Keratinocyte (primary cell): ENCODE results near the gene NEB. TPM values are rescaled to one million over a fixed set of nuclear protein-coding genes. Genes with fewer than 3 reads are reported as not detected.

Experiments used
- DNase-seq: peaks from one replicate; pipeline ENCODE4 v3.0.0-alpha.2; 2011; ENCODE audit warnings: low read depth, missing footprints, low spot score
- FAIRE-seq: peaks from 2 replicates; lab custom pipeline; 2011; peaks lifted over from hg19 to GRCh38; lab: Jason Lieb, UNC
- H2AFZ ChIP-seq: 2 replicates; pipeline ENCODE4 v1.6.0; 2012; ENCODE audit warnings: low read length, control low read depth, inconsistent platforms; ENCODE audit not compliant: control insufficient read depth
- H3K27ac ChIP-seq: 2 replicates; pipeline ENCODE4 v1.5.1; 2011; ENCODE audit warnings: low read length; ENCODE audit not compliant: control insufficient read depth, insufficient read depth
- H3K27me3 ChIP-seq: 3 replicates; pipeline ENCODE4 v1.6.0; 2011; ENCODE audit warnings: low read length; ENCODE audit not compliant: control insufficient read depth, insufficient read depth; ENCODE audit errors: extremely low read depth
- H3K36me3 ChIP-seq, 2 experiments: 2 replicates in 1 of 2; 3 replicates in 1 of 2; pipeline ENCODE4 v1.5.1; 2011; ENCODE audit warnings: low read length in 2 of 2, mild to moderate bottlenecking in 1 of 2; ENCODE audit not compliant: control insufficient read depth in 2 of 2, insufficient read depth in 2 of 2; ENCODE audit errors: extremely low read depth in 1 of 2
- H3K4me1 ChIP-seq: 3 replicates; pipeline ENCODE4 v1.5.1; 2011; ENCODE audit warnings: low read length; ENCODE audit not compliant: control insufficient read depth, insufficient read depth; ENCODE audit errors: extremely low read depth
- H3K4me2 ChIP-seq: 3 replicates; pipeline ENCODE4 v1.6.0; 2011; ENCODE audit warnings: low read depth, low read length; ENCODE audit not compliant: control insufficient read depth, insufficient read depth; ENCODE audit errors: extremely low read depth
- H3K4me3 ChIP-seq, 3 experiments: fragments of 200-600 bp in 1 of 3; sonication (generic) in 1 of 3; 2 replicates in 2 of 3; 3 replicates in 1 of 3; pipeline ENCODE4 v1.5.1; 2011 to 2016; ENCODE audit warnings: low read length in 3 of 3, mild to moderate bottlenecking in 3 of 3, control low read depth in 2 of 3, inconsistent platforms in 1 of 3, low read depth in 1 of 3, mixed read lengths in 1 of 3, mixed run types in 1 of 3, moderate library complexity in 1 of 3; ENCODE audit not compliant: control insufficient read depth in 2 of 3, insufficient read depth in 2 of 3; ENCODE audit errors: extremely low read depth in 1 of 3
- H3K79me2 ChIP-seq: 2 replicates; pipeline ENCODE4 v1.6.0; 2012; ENCODE audit warnings: low read length; ENCODE audit not compliant: control insufficient read depth, insufficient read depth
- H3K9ac ChIP-seq: 3 replicates; pipeline ENCODE4 v1.6.0; 2011; ENCODE audit warnings: low read length; ENCODE audit not compliant: control insufficient read depth, insufficient read depth; ENCODE audit errors: extremely low read depth
- H3K9me1 ChIP-seq: 3 replicates; pipeline ENCODE4 v1.6.0; 2011; ENCODE audit warnings: low read length; ENCODE audit not compliant: control insufficient read depth, insufficient read depth; ENCODE audit errors: extremely low read depth
- H3K9me3 ChIP-seq: 2 replicates; pipeline ENCODE4 v1.5.1; 2012; ENCODE audit warnings: low read depth, low read length; ENCODE audit not compliant: control insufficient read depth
- H4K20me1 ChIP-seq: 3 replicates; pipeline ENCODE4 v1.6.0; 2011; ENCODE audit warnings: low read length; ENCODE audit not compliant: control insufficient read depth, insufficient read depth; ENCODE audit errors: extremely low read depth
- CTCF ChIP-seq, 3 experiments: IDR thresholded peaks in 1 of 3; conservative IDR thresholded peaks in 1 of 3; optimal IDR thresholded peaks in 1 of 3; 2 replicates in 2 of 3; 3 replicates in 1 of 3; pipeline versions ENCODE3 to v1.5.1; 2011; ENCODE audit warnings: low read length in 3 of 3, mild to moderate bottlenecking in 3 of 3, moderate library complexity in 2 of 3, control low read depth in 1 of 3, inconsistent platforms in 1 of 3; ENCODE audit not compliant: insufficient read depth in 2 of 3; ENCODE audit errors: extremely low read depth in 1 of 3
- EZH2 ChIP-seq: IDR thresholded peaks from one replicate; pipeline ENCODE4 v1.6.1; 2012; ENCODE audit warnings: inconsistent platforms, mild to moderate bottlenecking, low read length, moderate library complexity
- dilution Hi-C: fragments of 300-500 bp; cut with MboI; formaldehyde crosslinking; loops from one replicate; pipeline ENCODE4 v1.7.0; 2020; ENCODE audit warnings: low sequenced_read_pairs; ENCODE audit not compliant: extremely low pct_ligation_motif_present
- polyA plus RNA-seq, 5 experiments: library from polyadenylated mRNA; depleted of rRNA in 3 of 5; stranded (reverse) in 3 of 5; stranded (forward) in 1 of 5; unstranded in 1 of 5; fragments of >200 nt; gene quantifications; 1 replicate in 1 of 5; 2 replicates in 3 of 5; 3 replicates in 1 of 5; pipeline versions ENCODE4 v1.2.1 to v1.2.3, GENCODE V29; 2011 to 2012; ENCODE audit warnings: missing spikeins in 2 of 5, low read depth in 1 of 5, low replicate concordance in 1 of 5

NEB gene
- polyA plus RNA-seq, 1 donor (not counting 4 experiments of a cell fraction or from before 2014, with no cell fraction given) = 0.67 TPM

GRCh38 chr2:151490276-151490675 lies 244.0 kb downstream of the NEB start:
- no peak for DNase-seq
- FAIRE-seq = no peak
- H3K27ac ChIP-seq = no peak overlapping the region
- no peak for TF ChIP-seq CTCF (optimal IDR thresholded peaks at IDR 0.05 in 1 of 3, IDR thresholded peaks at IDR 0.05 in 1 of 3, conservative IDR thresholded peaks at IDR 0.05 in 1 of 3; ENCODE audit: extremely low read depth in 1 of 3, insufficient read depth in 2 of 3, low read length in 3 of 3)
- TF ChIP-seq EZH2 = no peak
- dilution Hi-C loops = no loop called here
- no peaks in the 10 kb centered on the region for H4K20me1 ChIP-seq
- no peaks in the 10 kb centered on the region for H3K27me3 ChIP-seq
- H2AFZ ChIP-seq = no peak overlapping the region
- H3K9me3 ChIP-seq = no peaks in the 10 kb centered on the region
- H3K9me1 ChIP-seq = no peaks in the 10 kb centered on the region
- H3K79me2 ChIP-seq = no peaks in the 10 kb centered on the region
- peaks cover 2 to 6% of the 10 kb centered on the region in 2 experiments for H3K36me3 ChIP-seq
- H3K9ac ChIP-seq = no peak overlapping the region
- H3K4me1 ChIP-seq = no peaks in the 10 kb centered on the region
- H3K4me2 ChIP-seq = no peak overlapping the region
- H3K4me3 ChIP-seq = no peak overlapping the region

GRCh38 chr2:151486053-151486452 lies 248.2 kb downstream of the NEB start:
- no peaks in the 10 kb centered on the region for H3K9me3 ChIP-seq
- H3K27me3 ChIP-seq = no peaks in the 10 kb centered on the region
- TF ChIP-seq CTCF (optimal IDR thresholded peaks at IDR 0.05 in 1 of 3, IDR thresholded peaks at IDR 0.05 in 1 of 3, conservative IDR thresholded peaks at IDR 0.05 in 1 of 3; ENCODE audit: extremely low read depth in 1 of 3, insufficient read depth in 2 of 3, low read length in 3 of 3) (no peak), EZH2 (no peak)
- no peak for FAIRE-seq
- DNase-seq = no peak
- dilution Hi-C loops = no loop called here
- no peak overlapping the region for H3K27ac ChIP-seq
- no peaks in the 10 kb centered on the region for H3K4me1 ChIP-seq
- H3K9ac ChIP-seq = no peak overlapping the region
- H2AFZ ChIP-seq = no peak overlapping the region
- H3K4me2 ChIP-seq = no peak overlapping the region
- no peaks in the 10 kb centered on the region for H3K9me1 ChIP-seq
- H3K36me3 ChIP-seq = peaks cover 7 to 9% of the 10 kb centered on the region in 2 experiments
- no peak overlapping the region for H3K4me3 ChIP-seq
- no peaks in the 10 kb centered on the region for H3K79me2 ChIP-seq
- no peaks in the 10 kb centered on the region for H4K20me1 ChIP-seq
